ENCODE measurements around the gene TMEM51.

GRCh38 chr1:15180945-15181523 lies 27.5 kb downstream of the TMEM51 start:
- TF ChIP-seq CTCF (IDR thresholded peaks at IDR 0.05) (no peak), EZH2 (IDR thresholded peaks at IDR 0.05; ENCODE audit: borderline replicate concordance, insufficient read depth, low read depth, low read length, poor library complexity, severe bottlenecking) (no peak)
